Common myeloid progenitor, CD34-positive (primary cell): ENCODE data around the gene GRHL3.

Experiments used
- CTCF ChIA-PET: fragments of 350-600 bp; sonication (Branson Sonifier 250); formaldehyde crosslinking; loops from one replicate; lab custom pipeline; 2021; ENCODE audit warnings: antibody characterized with exemption; lab: Charles Lee
- POLR2A ChIA-PET: fragments of 350-600 bp; sonication (Branson Sonifier 250); formaldehyde crosslinking; loops from one replicate; lab custom pipeline; 2021; ENCODE audit warnings: antibody characterized with exemption; lab: Charles Lee
- DNase-seq, 3 donors: peaks; one replicate each; pipeline versions ENCODE4 v3.0.0 to v3.0.0-alpha.2; 2013
- H3K27ac ChIP-seq, 2 experiments: 1 replicate in 1 of 2; 2 replicates in 1 of 2; pipeline ENCODE4 v1.7.0; 2013; ENCODE audit warnings: inconsistent platforms in 2 of 2, low read length in 2 of 2, mild to moderate bottlenecking in 2 of 2, low read depth in 1 of 2, moderate library complexity in 1 of 2; ENCODE audit not compliant: severe bottlenecking in 2 of 2, insufficient read depth in 1 of 2, poor library complexity in 1 of 2
- H3K27me3 ChIP-seq, 5 experiments: replicated peaks in 2 of 5; 1 replicate in 3 of 5; 2 replicates in 2 of 5; pipeline versions ENCODE4 v1.6.1 to v1.7.0; 2013; ENCODE audit warnings: low read length in 4 of 5, mild to moderate bottlenecking in 2 of 5, moderate library complexity in 2 of 5, inconsistent platforms in 1 of 5; ENCODE audit not compliant: insufficient read depth in 5 of 5, control insufficient read depth in 4 of 5
- H3K36me3 ChIP-seq, 4 experiments: 1 replicate in 2 of 4; 2 replicates in 2 of 4; pipeline versions ENCODE4 v1.6.1 to v1.7.0; 2013; ENCODE audit warnings: low read length in 3 of 4, control low read depth in 1 of 4, mild to moderate bottlenecking in 1 of 4; ENCODE audit not compliant: control insufficient read depth in 4 of 4, insufficient read depth in 4 of 4
- H3K4me1 ChIP-seq, 4 experiments: 1 replicate in 3 of 4; 2 replicates in 1 of 4; pipeline versions ENCODE4 v1.6.1 to v1.7.1; 2013; ENCODE audit warnings: low read length in 3 of 4, mild to moderate bottlenecking in 3 of 4, control low read depth in 1 of 4, inconsistent platforms in 1 of 4, moderate library complexity in 1 of 4; ENCODE audit not compliant: control insufficient read depth in 4 of 4, insufficient read depth in 4 of 4; ENCODE audit errors: control extremely low read depth in 1 of 4
- H3K4me3 ChIP-seq, 7 experiments: 1 replicate in 4 of 7; 2 replicates in 3 of 7; pipeline versions ENCODE4 v1.5.1 to v1.7.0; 2013; ENCODE audit warnings: mild to moderate bottlenecking in 7 of 7, low read length in 6 of 7, moderate library complexity in 6 of 7, inconsistent platforms in 2 of 7, low read depth in 2 of 7, control low read depth in 1 of 7; ENCODE audit not compliant: insufficient read depth in 4 of 7, control insufficient read depth in 1 of 7; ENCODE audit errors: extremely low read depth in 1 of 7
- H3K9me3 ChIP-seq, 5 experiments: 1 replicate in 4 of 5; 2 replicates in 1 of 5; pipeline versions ENCODE4 v1.6.1 to v1.7.1; 2013; ENCODE audit warnings: low read length in 4 of 5, mild to moderate bottlenecking in 2 of 5, inconsistent platforms in 1 of 5, low read depth in 1 of 5, moderate library complexity in 1 of 5; ENCODE audit not compliant: control insufficient read depth in 4 of 5, insufficient read depth in 2 of 5; ENCODE audit errors: control extremely low read depth in 1 of 5
- WGBS: methylation state at CpG from one replicate; pipeline ENCODE4 v1.1.5; 2013; ENCODE audit not compliant: insufficient coverage; 5-methylcytosine and 5-hydroxymethylcytosine counted together

The GRHL3 gene

DNA sequence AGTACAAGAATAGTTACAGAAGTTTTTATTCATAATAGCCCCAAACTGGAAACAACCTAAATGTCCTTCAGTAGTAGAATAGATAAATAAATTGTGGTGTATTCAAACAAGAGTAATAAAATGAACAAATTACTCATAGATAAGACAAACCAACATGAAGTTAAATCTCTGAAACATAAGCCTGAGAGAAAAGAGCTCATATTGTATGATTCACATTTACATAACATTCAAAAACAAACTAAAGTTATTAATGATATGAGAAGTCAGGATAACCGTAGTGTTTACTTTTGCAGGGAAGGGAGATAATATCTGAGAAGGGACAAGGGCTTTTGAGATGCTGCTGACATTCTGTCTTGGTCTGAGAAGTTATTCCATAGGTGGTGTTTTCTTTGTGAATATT lies 80.9 kb downstream of the GRHL3 start:
- no peak for DNase-seq
- no peak overlapping the region for H3K27ac ChIP-seq
- ChIA-PET CTCF (interaction anchor here (0.5 to 1.7 kb wide), 6 partner anchors 9 to 551 kb away, joined by 3 to 7 read pairs (median 4); partner anchors contain the start of genes NIPAL3 and STPG1), POLR2A (no interaction called here)
- no peaks in the 10 kb centered on the region for H3K4me1 ChIP-seq
- no peaks in the 10 kb centered on the region for H3K27me3 ChIP-seq
- H3K36me3 ChIP-seq, result peaks cover 3 to 5% (median 5%) of the 10 kb centered on the region in 4 experiments
- WGBS, result no CpG with 5 or more reads among the region's 1 CpG
- no peaks in the 10 kb centered on the region for H3K9me3 ChIP-seq
- H3K4me3 ChIP-seq, result no peak overlapping the region

DNA sequence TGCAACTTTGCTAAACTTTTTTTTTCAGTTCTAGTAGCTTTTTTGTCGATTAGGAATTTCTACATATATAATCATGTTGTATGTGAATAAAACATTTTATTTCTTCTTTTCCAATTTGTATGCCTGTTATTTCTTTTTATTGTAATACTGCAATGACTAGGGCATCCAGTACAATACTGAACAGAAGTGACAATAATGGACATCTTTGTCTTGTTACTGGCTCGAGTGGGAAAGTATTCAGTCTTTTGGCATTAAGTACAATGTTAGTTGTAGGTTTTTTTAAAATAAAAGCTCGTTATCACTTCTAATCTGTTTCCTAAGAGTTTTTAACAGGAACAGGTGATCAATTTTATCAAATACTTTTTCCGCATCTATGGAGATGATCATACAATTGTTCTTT lies 84.6 kb downstream of the GRHL3 start:
- no peak overlapping the region for H3K27ac ChIP-seq
- H3K36me3 ChIP-seq, result peaks cover 3 to 7% (median 5%) of the 10 kb centered on the region in 4 experiments
- POLR2A ChIA-PET, result no interaction called here
- no peak for DNase-seq
- no peaks in the 10 kb centered on the region for H3K4me1 ChIP-seq
- WGBS, result 100% methylated on average over 1 of the region's 4 CpGs
- CTCF ChIA-PET, result interaction anchor here (1.2 to 2.0 kb wide), 3 partner anchors 10 to 204 kb away, joined by 3 to 5 read pairs (median 4); partner anchors contain the start of genes NIPAL3 and STPG1
- peaks cover 0 to 11% (median 3%) of the 10 kb centered on the region in 5 experiments for H3K9me3 ChIP-seq
- H3K4me3 ChIP-seq, result no peak overlapping the region
- no peaks in the 10 kb centered on the region for H3K27me3 ChIP-seq
